Heart left ventricle (tissue), 16 donors: Measurements from ENCODE around the gene HOPX. TPM values are rescaled to one million over a fixed set of nuclear protein-coding genes. Genes with fewer than 3 reads are reported as not detected.
A peak's percentile ranks its signal among the peaks of the same experiment; 100 is the strongest.

Source experiments
- ATAC-seq, 4 donors: fragments of 200-7000 bp; cut with Tn5 transposase; one replicate each; pipeline ENCODE4 v1.9.1; 2020 to 2022; ENCODE audit warnings: moderate library complexity in 4 of 4, mild to moderate bottlenecking in 3 of 4, moderate number of reproducible peaks in 1 of 4
- DNase-seq, 5 donors: peaks; one replicate each; pipeline ENCODE4 v3.0.0-alpha.2; 2020
- H3K27ac ChIP-seq, 12 donors: fragments of 200-600 bp; sonication (generic) in 4 of 12; one replicate each; pipeline versions ENCODE4 v1.5.0 to v1.8.0; 2016 to 2022; ENCODE audit warnings: mild to moderate bottlenecking in 2 of 12
- H3K27me3 ChIP-seq, 9 donors: fragments of 200-600 bp; sonication (generic) in 2 of 9; one replicate each; pipeline versions ENCODE4 v1.5.1 to v1.8.0; 2016 to 2022; ENCODE audit warnings: mild to moderate bottlenecking in 3 of 9
- H3K36me3 ChIP-seq, 9 donors: fragments of 200-600 bp; sonication (generic) in 2 of 9; one replicate each; pipeline versions ENCODE4 v1.5.0 to v1.8.0; 2018 to 2022; ENCODE audit warnings: mild to moderate bottlenecking in 2 of 9
- H3K4me1 ChIP-seq, 12 donors: fragments of 200-600 bp; sonication (generic) in 4 of 12; one replicate each; pipeline versions ENCODE4 v1.5.0 to v1.8.0; 2016 to 2022; ENCODE audit warnings: mild to moderate bottlenecking in 3 of 12
- H3K4me3 ChIP-seq, 12 donors: fragments of 200-600 bp; sonication (generic) in 4 of 12; one replicate each; pipeline versions ENCODE4 v1.5.0 to v1.8.0; 2017 to 2022; ENCODE audit warnings: mild to moderate bottlenecking in 9 of 12, moderate library complexity in 4 of 12
- H3K9me3 ChIP-seq, 12 donors: fragments of 200-600 bp; sonication (generic) in 4 of 12; one replicate each; pipeline versions ENCODE4 v1.5.0 to v1.8.0; 2016 to 2022; ENCODE audit warnings: mild to moderate bottlenecking in 1 of 12
- POLR2A ChIP-seq, 2 donors: fragments of 450-650 bp; IDR thresholded peaks; one replicate each; pipeline ENCODE4 v1.6.1; 2017; ENCODE audit warnings: antibody characterized with exemption in 2 of 2, mild to moderate bottlenecking in 2 of 2, moderate library complexity in 2 of 2
- WGBS, 4 donors: extraction: QIAGEN DNeasy Blood & Tissue Kit in 2 of 4; methylation state at CpG; one replicate each; pipeline versions ENCODE4 v1.1.5 to v1.1.7; 2013 to 2018; 5-methylcytosine and 5-hydroxymethylcytosine counted together
- intact Hi-C, 10 donors: fragments of 100-400 bp; cut with DNase I; formaldehyde crosslinking; loops; one replicate each; pipeline versions ENCODE4 v1.11.1 to v1.14.2; 2022
- polyA plus RNA-seq, 2 donors: library from polyadenylated mRNA; stranded (reverse); fragments of 200-250 nt; gene quantifications; one replicate each; pipeline ENCODE4 v1.2.3, GENCODE V29; 2013
- total RNA-seq, 9 donors: library from RNA; depleted of rRNA in 2 of 9; stranded (reverse); fragments of >200 nt in 2 of 9; fragmentation: NEBNext Ultra II Directional in 3 of 9; extraction: Animal tissue kit (Norgen Biotek cat#: 25700) in 3 of 9; gene quantifications; one replicate each; pipeline versions ENCODE4 v1.1.0 to v1.2.4, GENCODE V29; 2016 to 2023
- TF ChIP-seq, protein P1 (sequence below), 12 donors: fragments of 200-600 bp; sonication (generic) in 4 of 12; IDR thresholded peaks; one replicate each; pipeline versions ENCODE4 v1.5.0 to v1.8.0; 2018 to 2022; ENCODE audit warnings: antibody characterized with exemption in 12 of 12, mild to moderate bottlenecking in 5 of 12
- donor health status: ischemic (EF 13 %, LVEDD 7.1; RV severe dilation, severe dysfunction).
- donor health status: healthy with polysubstance abuse.
- donor health status: DM: no; HTN: yes; CAD: no.
- donor health status: DM: no; HTN: no; CAD: no.
- donor health status: ischemic (EF 25% LVEDD 6.9; RV normal size, moderate dysfunction).
- donor health status: ischemic (EF 25% LVEDD 5.7; RV mildly dilated, moderate dysfunction).
- donor health status: healthy.
- donor health status: DM: yes; HTN: yes; CAD: no.
- donor health status: ischemic (EF 35%, LVEDD 5.7; RV mildly dilated, moderate dysfunction).
- donor health status: nonischemic (EF 11% LVEDD 7.7; RV severe dilation, severe dysfunction).
- donor health status: DM: yes; HTN: yes; CAD: no.
- donor health status: PGD.
- donor health status: ischemic (EF 29% LVEDD 5.4; RV normal size, mild dysfunction).
- donor health status: nonischemic (EF 23%, LVEDD 6.1; RV moderate dilation, normal function).

HOPX gene
- total and polyA plus RNA-seq, 11 donors, result 1.5 to 223 (median 21.1) TPM

- no peak for DNase-seq
- 89 to 94% (median 92%) methylated on average over 3 of the region's 3 CpGs for WGBS, 4 donors
- no peaks in the 10 kb centered on the region for H3K9me3 ChIP-seq
- H3K4me1 ChIP-seq, result peaks cover 0 to 35% (median 16%) of the 10 kb centered on the region in 12 donors
- H3K27ac ChIP-seq, result no peak overlapping the region
- no peaks in the 10 kb centered on the region for H3K36me3 ChIP-seq
- H3K27me3 ChIP-seq, result peaks cover 4 to 44% (median 19%) of the 10 kb centered on the region in 9 donors
- intact Hi-C loops, result loop anchor here in 1 of 10 donors (10.0 kb wide), 1 partner anchor 68 kb away; no protein-coding TSS in a partner anchor
- ATAC-seq, result no peak
- H3K4me3 ChIP-seq, result no peak overlapping the region
- TF ChIP-seq POLR2A (IDR thresholded peaks at IDR 0.05), result no peak
- TF ChIP-seq, protein P1, sequence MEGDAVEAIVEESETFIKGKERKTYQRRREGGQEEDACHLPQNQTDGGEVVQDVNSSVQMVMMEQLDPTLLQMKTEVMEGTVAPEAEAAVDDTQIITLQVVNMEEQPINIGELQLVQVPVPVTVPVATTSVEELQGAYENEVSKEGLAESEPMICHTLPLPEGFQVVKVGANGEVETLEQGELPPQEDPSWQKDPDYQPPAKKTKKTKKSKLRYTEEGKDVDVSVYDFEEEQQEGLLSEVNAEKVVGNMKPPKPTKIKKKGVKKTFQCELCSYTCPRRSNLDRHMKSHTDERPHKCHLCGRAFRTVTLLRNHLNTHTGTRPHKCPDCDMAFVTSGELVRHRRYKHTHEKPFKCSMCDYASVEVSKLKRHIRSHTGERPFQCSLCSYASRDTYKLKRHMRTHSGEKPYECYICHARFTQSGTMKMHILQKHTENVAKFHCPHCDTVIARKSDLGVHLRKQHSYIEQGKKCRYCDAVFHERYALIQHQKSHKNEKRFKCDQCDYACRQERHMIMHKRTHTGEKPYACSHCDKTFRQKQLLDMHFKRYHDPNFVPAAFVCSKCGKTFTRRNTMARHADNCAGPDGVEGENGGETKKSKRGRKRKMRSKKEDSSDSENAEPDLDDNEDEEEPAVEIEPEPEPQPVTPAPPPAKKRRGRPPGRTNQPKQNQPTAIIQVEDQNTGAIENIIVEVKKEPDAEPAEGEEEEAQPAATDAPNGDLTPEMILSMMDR (IDR thresholded peaks at IDR 0.05), result no peak
Measured at GRCh38 chr4:56657128-56657527, 24.0 kb downstream of the HOPX start.

GRCh38 chr4:56656346-56656643 lies 24.8 kb downstream of the HOPX start:
- no peaks in the 10 kb centered on the region for H3K9me3 ChIP-seq
- peak overlapping the region; percentile 35 to 69 (median 55) for H3K4me3 ChIP-seq
- peak in 2 of 5 donors; percentile 18 to 38 for DNase-seq

GRCh38 chr4:56655627-56656345 lies 25.3 kb downstream of the HOPX start:
- intact Hi-C loops, result loop anchor here in 1 of 10 donors (10.0 kb wide), 1 partner anchor 69 kb away; no protein-coding TSS in a partner anchor
- peak in 1 of 5 donors; percentile 67 for DNase-seq
- Histone ChIP-seq H3K4me1 (peaks cover 0 to 35% (median 16%) of the 10 kb centered on the region in 12 donors), H3K27me3 (peaks cover 4 to 42% (median 19%) of the 10 kb centered on the region in 9 donors), H3K36me3 (no peaks in the 10 kb centered on the region), H3K9me3 (no peaks in the 10 kb centered on the region), H3K4me3 (peak overlapping the region; percentile 35 to 69 (median 55)), H3K27ac (peak overlapping the region in 5 of 12 donors; percentile 34 to 85 (median 61))
- 0 to 2% (median 1%) methylated on average over 27 to 79 of the region's 79 CpGs for WGBS, 4 donors
- ATAC-seq, result peak in 3 of 4 donors; percentile 42 to 63 (median 60)
- TF ChIP-seq, protein P1 (IDR thresholded peaks at IDR 0.05), result no peak
- TF ChIP-seq POLR2A (IDR thresholded peaks at IDR 0.05), result no peak

More at GRCh38 chr4:56656346-56656643, 24.8 kb downstream of the HOPX start:
- no peak for TF ChIP-seq POLR2A (IDR thresholded peaks at IDR 0.05)
- TF ChIP-seq, protein P1 (IDR thresholded peaks at IDR 0.05), result peak in 3 of 12 donors; percentile 13 to 41 (median 18)
- peak overlapping the region in 4 of 12 donors; percentile 59 to 85 (median 64) for H3K27ac ChIP-seq
- H3K27me3 ChIP-seq, result peaks cover 4 to 42% (median 19%) of the 10 kb centered on the region in 9 donors
- no peaks in the 10 kb centered on the region for H3K36me3 ChIP-seq
- intact Hi-C loops, result loop anchor here in 1 of 10 donors (10.0 kb wide), 1 partner anchor 69 kb away; no protein-coding TSS in a partner anchor
- 8 to 20% (median 14%) methylated on average over 14 to 19 of the region's 19 CpGs for WGBS, 4 donors
- ATAC-seq, result peak in 2 of 4 donors; percentile 38 to 50
- H3K4me1 ChIP-seq, result peaks cover 0 to 35% (median 16%) of the 10 kb centered on the region in 12 donors

- peak overlapping the region in 5 of 12 donors; percentile 34 to 85 (median 61) for H3K27ac ChIP-seq
- H3K36me3 ChIP-seq, result no peaks in the 10 kb centered on the region
- H3K9me3 ChIP-seq, result no peaks in the 10 kb centered on the region
- peak overlapping the region; percentile 35 to 69 (median 55) for H3K4me3 ChIP-seq
- DNase-seq (peak in 4 of 5 donors; percentile 15 to 60 (median 42)), ATAC-seq (peak; percentile 27 to 73 (median 65))
- 1 to 2% (median 2%) methylated on average over 21 to 28 of the region's 28 CpGs for WGBS, 4 donors
- H3K4me1 ChIP-seq, result peaks cover 0 to 35% (median 16%) of the 10 kb centered on the region in 12 donors
- TF ChIP-seq, protein P1 (IDR thresholded peaks at IDR 0.05), result no peak
- TF ChIP-seq POLR2A (IDR thresholded peaks at IDR 0.05), result no peak
- peaks cover 4 to 42% (median 19%) of the 10 kb centered on the region in 9 donors for H3K27me3 ChIP-seq
- intact Hi-C loops, result loop anchor here in 1 of 10 donors (10.0 kb wide), 1 partner anchor 70 kb away; no protein-coding TSS in a partner anchor
Measured at GRCh38 chr4:56655209-56655626, 25.9 kb downstream of the HOPX start.
